ENCODE data around the gene DCLRE1B.
A peak's percentile ranks its signal among the peaks of the same experiment; 100 is the strongest.

DCLRE1B gene

GRCh38 chr1:113895961-113896360 is 9.2 kb upstream of the DCLRE1B start:
- no peak for DNase-seq (ENCODE audit: extremely low read depth, low read depth)
- no peak overlapping the region for H3K4me3 ChIP-seq (replicated peaks; ENCODE audit: low read depth, low read length)
- no peak for TF ChIP-seq CTCF (IDR thresholded peaks at IDR 0.05; ENCODE audit: low read depth, low read length, missing control alignments)

- no peak overlapping the region for H3K4me3 ChIP-seq (replicated peaks; ENCODE audit: low read depth, low read length)
- TF ChIP-seq CTCF (IDR thresholded peaks at IDR 0.05; ENCODE audit: low read depth, low read length, missing control alignments): no peak
- no peak for DNase-seq (ENCODE audit: extremely low read depth, low read depth)
These were observed 6.8 kb upstream of the DCLRE1B start for GRCh38 chr1:113898241-113898814.

- DNase-seq (ENCODE audit: extremely low read depth, low read depth): no peak
- TF ChIP-seq CTCF (IDR thresholded peaks at IDR 0.05; ENCODE audit: low read depth, low read length, missing control alignments): no peak
- H3K4me3 ChIP-seq (replicated peaks; ENCODE audit: low read depth, low read length): no peak overlapping the region
These were observed 6.0 kb upstream of the DCLRE1B start for GRCh38 chr1:113899111-113899510.

GRCh38 chr1:113901191-113901590 is 3.9 kb upstream of the DCLRE1B start:
- DNase-seq (ENCODE audit: extremely low read depth, low read depth): no peak
- TF ChIP-seq CTCF (IDR thresholded peaks at IDR 0.05; ENCODE audit: low read depth, low read length, missing control alignments): no peak
- no peak overlapping the region for H3K4me3 ChIP-seq (replicated peaks; ENCODE audit: low read depth, low read length)

- TF ChIP-seq CTCF (IDR thresholded peaks at IDR 0.05; ENCODE audit: low read depth, low read length, missing control alignments): no peak
- no peak for DNase-seq (ENCODE audit: extremely low read depth, low read depth)
- H3K4me3 ChIP-seq (replicated peaks; ENCODE audit: low read depth, low read length): peak overlapping the region; percentile 95
These were observed 1.4 kb upstream of the DCLRE1B start for GRCh38 chr1:113903501-113904292.

GRCh38 chr1:113904293-113904673 is 843 bp upstream of the DCLRE1B start:
- no peak for DNase-seq (ENCODE audit: extremely low read depth, low read depth)
- H3K4me3 ChIP-seq (replicated peaks; ENCODE audit: low read depth, low read length): peak overlapping the region; percentile 95
- no peak for TF ChIP-seq CTCF (IDR thresholded peaks at IDR 0.05; ENCODE audit: low read depth, low read length, missing control alignments)
